Stimulated activated CD4-positive, alpha-beta T cell treated with anti-CD3 and anti-CD28 coated beads, Interleukin-4, amount 100 ng/mL, for 24 hours (primary cell): ENCODE results near the gene UNC80.

ENCODE experiments used
- DNase-seq: peaks from one replicate; pipeline ENCODE4 v3.0.0-alpha.2; 2020

The UNC80 gene

GRCh38 chr2:209913786-209914345 lies 142.2 kb downstream of the UNC80 start:
- DNase-seq = no peak

- no peak for DNase-seq
Measured at GRCh38 chr2:209917154-209917771, 145.6 kb downstream of the UNC80 start.

GRCh38 chr2:209918251-209918650 lies 146.6 kb downstream of the UNC80 start:
- DNase-seq = no peak

- no peak for DNase-seq
Measured at GRCh38 chr2:209922116-209922515, 150.5 kb downstream of the UNC80 start.

- DNase-seq = no peak
Measured at GRCh38 chr2:209929369-209929768, 157.7 kb downstream of the UNC80 start.

GRCh38 chr2:209933499-209934483 lies 162.2 kb downstream of the UNC80 start:
- DNase-seq = no peak

- DNase-seq = no peak
Measured at GRCh38 chr2:209936106-209936666, 164.6 kb downstream of the UNC80 start.

- no peak for DNase-seq
Measured at GRCh38 chr2:209937893-209938292, 166.3 kb downstream of the UNC80 start.

GRCh38 chr2:209938906-209939305 lies 167.3 kb downstream of the UNC80 start:
- DNase-seq = no peak

- DNase-seq = no peak
Measured at GRCh38 chr2:209940936-209941335, 169.3 kb downstream of the UNC80 start.

GRCh38 chr2:209942426-209942825 lies 170.8 kb downstream of the UNC80 start:
- DNase-seq = no peak

GRCh38 chr2:209942936-209943605 lies 171.4 kb downstream of the UNC80 start:
- DNase-seq = no peak

- DNase-seq = no peak
Measured at GRCh38 chr2:209943776-209944175, 172.1 kb downstream of the UNC80 start.

GRCh38 chr2:209946539-209946938 lies 174.9 kb downstream of the UNC80 start:
- no peak for DNase-seq

GRCh38 chr2:209956271-209956670 lies 184.6 kb downstream of the UNC80 start:
- DNase-seq = no peak

- no peak for DNase-seq
Measured at GRCh38 chr2:209958016-209958415, 186.4 kb downstream of the UNC80 start.

- DNase-seq = no peak
Measured at GRCh38 chr2:209960045-209960444, 188.4 kb downstream of the UNC80 start.

- peak; percentile 48 for DNase-seq
Measured at GRCh38 chr2:209960676-209961630, 189.3 kb downstream of the UNC80 start.

GRCh38 chr2:209965723-209966122 lies 194.1 kb downstream of the UNC80 start:
- no peak for DNase-seq

- no peak for DNase-seq
Measured at GRCh38 chr2:209969692-209970091, 198.1 kb downstream of the UNC80 start.

- DNase-seq = no peak
Measured at GRCh38 chr2:209970271-209970670, 198.6 kb downstream of the UNC80 start.

GRCh38 chr2:209970711-209971110 lies 199.1 kb downstream of the UNC80 start:
- DNase-seq = no peak
